Kidney capillary endothelial cell (primary cell): ENCODE measurements around the gene PFN1.

ENCODE experiments used
- DNase-seq: peaks from one replicate; pipeline ENCODE4 v3.0.0-alpha.2; 2018; ENCODE audit warnings: low spot score

Gene PFN1

GRCh38 chr17:4948166-4948930 is at the start of gene PFN1:
PFN1 (minus strand) TSS chr17:4948530; CDS start chr17:4948394, 136 bp downstream.
- DNase-seq, result peak; percentile 74

- DNase-seq, result peak; percentile 88
Measured at GRCh38 chr17:4997302-4998026, 49.1 kb upstream of the PFN1 start, which contains the start of the genes INCA1 and KIF1C. INCA1 (minus strand) TSS chr17:4997522; CDS start chr17:4994437, 3,085 bp downstream. KIF1C (plus strand) TSS chr17:4997950; CDS start chr17:5000247, 2,297 bp downstream.

- no peak for DNase-seq
Measured at GRCh38 chr17:4994081-4994595, 45.8 kb upstream of the PFN1 start.

GRCh38 chr17:4987767-4988567 is 39.6 kb upstream of the PFN1 start:
- no peak for DNase-seq

- DNase-seq, result peak; percentile 63
Measured at GRCh38 chr17:4986951-4987766, 38.8 kb upstream of the PFN1 start, which contains the start of gene CAMTA2. CAMTA2 (minus strand) TSS chr17:4987675; CDS start chr17:4986222, 1,453 bp downstream.

GRCh38 chr17:4986403-4986802 is 38.1 kb upstream of the PFN1 start:
- no peak for DNase-seq

- no peak for DNase-seq
Measured at GRCh38 chr17:4982305-4982704, 34.0 kb upstream of the PFN1 start.

GRCh38 chr17:4980644-4981216 is 32.4 kb upstream of the PFN1 start:
- DNase-seq, result no peak

- DNase-seq, result no peak
Measured at GRCh38 chr17:4978726-4979125, 30.4 kb upstream of the PFN1 start.

GRCh38 chr17:4974115-4974670 is 25.9 kb upstream of the PFN1 start:
- no peak for DNase-seq

GRCh38 chr17:4973256-4974114 is 25.2 kb upstream of the PFN1 start:
- DNase-seq, result no peak

- DNase-seq, result no peak
Measured at GRCh38 chr17:4972752-4973151, 24.4 kb upstream of the PFN1 start.

GRCh38 chr17:4972322-4972721 is 24.0 kb upstream of the PFN1 start:
- DNase-seq, result no peak

- no peak for DNase-seq
Measured at GRCh38 chr17:4971826-4972225, 23.5 kb upstream of the PFN1 start.

- no peak for DNase-seq
Measured at GRCh38 chr17:4970273-4970672, 21.9 kb upstream of the PFN1 start.

- DNase-seq, result no peak
Measured at GRCh38 chr17:4969551-4970173, 21.3 kb upstream of the PFN1 start.

GRCh38 chr17:4969047-4969550 is 20.8 kb upstream of the PFN1 start:
- no peak for DNase-seq

GRCh38 chr17:4968486-4969046 is 20.2 kb upstream of the PFN1 start:
- no peak for DNase-seq
